Activated naive CD8-positive, alpha-beta T cell treated with anti-CD3 and anti-CD28 coated beads, Interleukin-2, amount 50 U/mL, for 24 hours (primary cell): ENCODE data around the gene SLC25A36.
"Not testable (repeated sequence)": the region's sequence is repeated elsewhere in the genome, so short reads cannot be mapped to it uniquely, and the experiment has no call there.

Experiments used
- ATAC-seq: fragments of 150-1000 bp; cut with Tn5 transposase; one replicate; pipeline ENCODE4 v1.10.0; 2021
- DNase-seq: peaks from one replicate; pipeline ENCODE4 v3.0.0; 2021
- H3K27ac Mint-ChIP-seq: one replicate; pipeline ENCODE4 v1.8.0; 2021; ENCODE audit warnings: mild to moderate bottlenecking, mixed read lengths
- H3K27me3 Mint-ChIP-seq: one replicate; pipeline ENCODE4 v1.8.0; 2021; ENCODE audit warnings: mixed read lengths
- H3K36me3 Mint-ChIP-seq: one replicate; pipeline ENCODE4 v1.8.0; 2021; ENCODE audit warnings: low read depth, mixed read lengths
- H3K4me1 Mint-ChIP-seq: one replicate; pipeline ENCODE4 v1.8.0; 2021; ENCODE audit warnings: mixed read lengths
- H3K4me3 Mint-ChIP-seq: one replicate; pipeline ENCODE4 v1.8.0; 2021; ENCODE audit warnings: mild to moderate bottlenecking, moderate library complexity, mixed read lengths
- H3K9me3 Mint-ChIP-seq: one replicate; pipeline ENCODE4 v1.8.0; 2021; ENCODE audit warnings: mixed read lengths

SLC25A36 gene

DNA sequence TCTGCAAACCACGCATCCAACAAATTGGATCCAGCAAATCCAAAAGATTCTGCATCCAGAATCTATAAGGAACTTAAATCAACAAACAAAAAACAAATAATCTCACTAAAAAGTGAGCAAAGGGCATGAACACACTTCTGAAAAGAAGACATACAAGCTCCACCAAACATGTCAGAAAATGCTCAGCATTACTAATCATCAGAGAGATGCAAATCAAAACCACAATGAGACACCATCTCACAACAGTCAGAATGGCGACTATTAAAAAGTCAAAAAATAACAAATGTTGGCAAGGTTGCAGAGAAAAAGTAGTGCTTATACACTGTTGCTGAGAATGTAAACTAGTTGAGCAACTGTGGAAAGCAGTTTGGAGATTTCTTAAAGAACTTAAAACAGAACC is 21.6 kb upstream of the SLC25A36 start:
- H3K27me3 Mint-ChIP-seq, result peaks cover 12% of the 10 kb centered on the region
- no peak for ATAC-seq
- H3K27ac Mint-ChIP-seq, result no peak overlapping the region
- no peak overlapping the region for H3K4me3 Mint-ChIP-seq
- no peaks in the 10 kb centered on the region for H3K36me3 Mint-ChIP-seq
- no peaks in the 10 kb centered on the region for H3K9me3 Mint-ChIP-seq
- no peak for DNase-seq
- H3K4me1 Mint-ChIP-seq, result no peaks in the 10 kb centered on the region

DNA sequence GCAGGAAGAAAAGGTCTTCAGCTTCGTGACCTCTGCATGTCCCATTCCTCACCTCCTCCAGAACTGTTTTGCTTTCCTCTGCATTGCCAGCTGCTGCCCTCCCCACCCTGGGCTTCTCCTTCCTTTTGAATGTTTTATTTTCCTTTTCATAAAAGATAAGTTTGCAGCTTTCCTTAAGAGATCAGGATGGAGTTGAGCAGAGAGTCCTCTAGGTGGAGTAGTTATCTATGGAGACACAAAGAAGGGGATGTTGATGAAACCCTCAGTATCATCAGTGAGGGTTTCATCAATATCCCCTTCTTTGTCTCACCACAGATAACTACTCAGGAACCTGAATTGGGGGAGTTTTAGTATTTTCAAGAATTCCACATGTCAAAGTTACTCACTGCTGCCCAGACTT is 19.0 kb upstream of the SLC25A36 start:
- ATAC-seq, result no peak
- Mint-ChIP-seq H3K4me1 (no peaks in the 10 kb centered on the region), H3K9me3 (no peaks in the 10 kb centered on the region), H3K27ac (no peak overlapping the region), H3K36me3 (no peaks in the 10 kb centered on the region), H3K4me3 (no peak overlapping the region), H3K27me3 (peaks cover 12% of the 10 kb centered on the region)
- DNase-seq, result no peak

DNA sequence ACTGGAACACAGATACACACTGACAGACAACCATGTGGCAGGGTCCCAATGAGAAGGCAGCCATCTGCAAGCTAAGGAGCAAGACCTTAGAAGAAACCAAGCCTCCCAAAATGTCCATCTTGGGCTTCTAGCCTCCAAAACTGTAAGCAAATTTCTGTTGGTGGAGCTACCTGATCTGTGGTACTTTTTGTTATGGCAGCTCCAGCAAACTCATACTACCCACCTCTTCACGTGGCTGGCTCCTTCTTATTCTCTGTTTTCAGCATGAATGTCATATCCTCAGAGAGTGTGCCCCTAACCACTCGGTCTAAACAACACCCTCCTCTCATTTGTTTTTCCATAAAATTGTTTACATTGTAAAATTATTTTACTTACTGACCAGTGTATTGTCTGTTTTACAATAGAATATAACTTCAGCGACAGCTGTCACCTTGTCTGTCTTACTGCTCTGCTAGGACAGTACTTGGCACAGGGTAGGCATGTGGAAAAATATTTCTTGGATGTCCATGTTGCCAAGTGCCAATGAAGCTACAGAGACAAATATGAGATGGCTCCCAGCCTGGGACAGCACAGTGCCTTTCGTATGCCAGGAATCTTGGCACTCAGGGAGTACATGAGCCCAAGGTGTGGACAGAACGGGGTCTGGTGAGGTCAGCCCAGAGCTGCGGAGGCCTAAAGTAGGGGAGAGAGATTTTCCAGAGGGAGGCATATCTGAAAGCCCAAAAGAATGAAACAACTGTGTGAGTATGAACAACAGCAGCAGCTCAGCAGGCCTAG is 17.4 kb upstream of the SLC25A36 start:
- DNase-seq, result no peak
- H3K27ac Mint-ChIP-seq, result no peak overlapping the region
- no peak overlapping the region for H3K4me3 Mint-ChIP-seq
- no peaks in the 10 kb centered on the region for H3K36me3 Mint-ChIP-seq
- no peaks in the 10 kb centered on the region for H3K4me1 Mint-ChIP-seq
- ATAC-seq, result no peak
- peaks cover 6% of the 10 kb centered on the region for H3K27me3 Mint-ChIP-seq
- no peaks in the 10 kb centered on the region for H3K9me3 Mint-ChIP-seq

DNA sequence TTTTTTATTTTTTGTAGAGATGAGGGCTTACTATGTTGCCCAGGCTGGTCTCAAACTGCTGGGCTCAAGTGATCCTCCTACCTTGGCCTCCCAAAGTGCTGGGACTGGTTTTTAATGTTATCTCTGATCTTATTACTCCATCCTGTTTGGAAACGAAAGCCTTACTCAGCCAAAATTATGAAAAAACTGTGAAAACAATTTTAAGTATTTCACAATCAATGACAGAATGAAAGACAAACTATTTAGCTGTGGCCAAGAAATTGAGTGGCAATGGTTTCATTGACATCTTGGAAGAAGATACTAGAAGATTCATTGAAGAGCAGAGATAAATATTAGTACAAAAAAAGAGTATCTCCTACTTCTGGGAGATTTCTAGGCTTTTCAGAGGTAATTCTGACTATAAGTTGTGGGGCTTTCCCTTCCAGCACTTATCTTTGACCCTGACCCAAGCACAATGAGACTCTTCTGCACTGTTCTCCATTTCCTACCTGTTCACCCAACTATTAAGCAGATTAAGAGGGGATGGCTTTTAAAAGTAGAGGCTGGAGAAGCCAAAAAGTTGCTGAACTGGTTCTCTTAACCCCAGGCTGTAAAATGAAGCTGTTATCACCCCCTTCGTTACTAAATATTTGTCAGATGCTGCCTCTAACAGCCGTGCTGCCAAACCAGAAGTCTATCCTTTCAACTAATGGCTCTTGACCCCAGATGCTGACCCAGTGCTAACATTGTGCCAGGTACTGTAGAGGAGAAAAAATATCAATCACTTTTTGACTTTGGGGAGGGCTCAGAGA is 14.2 kb upstream of the SLC25A36 start:
- H3K9me3 Mint-ChIP-seq, result no peaks in the 10 kb centered on the region
- no peak overlapping the region for H3K27ac Mint-ChIP-seq
- H3K4me1 Mint-ChIP-seq, result no peaks in the 10 kb centered on the region
- no peaks in the 10 kb centered on the region for H3K36me3 Mint-ChIP-seq
- H3K27me3 Mint-ChIP-seq, result peaks cover 14% of the 10 kb centered on the region
- ATAC-seq (no peak), DNase-seq (no peak)
- no peak overlapping the region for H3K4me3 Mint-ChIP-seq

DNA sequence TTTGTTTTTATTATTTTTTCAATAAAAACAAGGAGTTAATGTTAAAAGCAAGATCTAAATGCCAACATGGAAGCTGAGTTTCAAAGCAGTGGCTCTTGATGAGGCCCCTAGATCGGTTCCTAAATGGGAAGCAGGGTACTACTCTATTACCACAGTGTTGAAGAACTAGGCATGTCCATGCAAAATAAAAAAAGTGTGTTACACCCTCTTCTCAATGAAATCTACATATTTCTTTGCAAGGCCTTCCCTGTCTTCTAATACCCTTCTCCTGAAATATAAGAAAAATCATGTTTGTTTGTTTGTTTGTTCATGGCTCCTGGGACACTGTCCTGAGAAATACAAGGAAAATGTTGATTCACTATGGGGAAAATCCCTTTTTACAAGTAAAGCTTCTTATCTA is 12.2 kb upstream of the SLC25A36 start:
- no peak for ATAC-seq
- peaks cover 14% of the 10 kb centered on the region for H3K27me3 Mint-ChIP-seq
- no peak overlapping the region for H3K4me3 Mint-ChIP-seq
- no peaks in the 10 kb centered on the region for H3K9me3 Mint-ChIP-seq
- H3K27ac Mint-ChIP-seq, result no peak overlapping the region
- no peaks in the 10 kb centered on the region for H3K4me1 Mint-ChIP-seq
- H3K36me3 Mint-ChIP-seq, result no peaks in the 10 kb centered on the region
- DNase-seq, result no peak

DNA sequence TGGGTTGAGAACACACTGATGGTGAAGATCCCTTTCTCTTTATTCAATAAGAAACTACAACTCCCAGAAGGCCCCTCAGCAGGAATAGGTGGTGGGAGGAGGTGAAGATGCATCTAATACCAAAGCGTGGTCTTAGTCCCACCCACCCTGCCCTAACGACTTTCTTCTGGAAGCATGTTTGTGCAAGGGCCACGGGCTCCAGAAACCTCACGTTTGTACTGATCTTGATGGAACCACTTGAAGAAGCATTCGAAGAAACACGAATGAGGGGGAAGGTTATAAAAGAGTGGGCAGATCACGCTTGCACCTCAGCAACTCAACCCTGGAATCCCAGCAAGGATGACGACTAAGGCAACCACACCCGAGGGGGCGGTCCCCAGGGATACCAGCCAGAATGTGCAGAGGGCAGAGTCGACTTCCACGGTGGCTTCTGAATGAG is 10.6 kb upstream of the SLC25A36 start:
- no peak for DNase-seq
- Mint-ChIP-seq H3K4me3 (no peak overlapping the region), H3K27me3 (peaks cover 14% of the 10 kb centered on the region), H3K36me3 (no peaks in the 10 kb centered on the region), H3K27ac (no peak overlapping the region), H3K4me1 (no peaks in the 10 kb centered on the region), H3K9me3 (no peaks in the 10 kb centered on the region)
- no peak for ATAC-seq

DNA sequence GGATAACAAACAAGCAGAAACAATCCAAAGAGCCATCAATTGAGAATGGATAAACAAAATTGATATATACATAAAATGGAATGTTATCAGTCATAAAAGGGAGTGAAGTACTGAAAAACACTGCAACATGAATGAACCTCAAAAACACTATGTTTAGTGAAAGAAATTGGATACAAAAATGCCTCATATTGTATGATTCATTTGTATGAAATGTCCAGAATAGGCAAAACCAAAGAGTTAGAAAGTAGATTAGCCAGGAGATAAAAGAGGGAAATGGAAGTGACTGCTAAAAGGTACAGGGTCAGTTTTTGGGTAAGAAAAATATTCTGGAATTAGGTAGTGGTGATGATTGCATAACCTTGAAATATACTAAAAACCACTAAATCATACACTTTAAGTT is 9.8 kb upstream of the SLC25A36 start:
- Mint-ChIP-seq H3K4me3 (no peak overlapping the region), H3K27me3 (peaks cover 14% of the 10 kb centered on the region), H3K9me3 (no peaks in the 10 kb centered on the region), H3K27ac (no peak overlapping the region), H3K4me1 (no peaks in the 10 kb centered on the region), H3K36me3 (no peaks in the 10 kb centered on the region)
- ATAC-seq (no peak), DNase-seq (no peak)

DNA sequence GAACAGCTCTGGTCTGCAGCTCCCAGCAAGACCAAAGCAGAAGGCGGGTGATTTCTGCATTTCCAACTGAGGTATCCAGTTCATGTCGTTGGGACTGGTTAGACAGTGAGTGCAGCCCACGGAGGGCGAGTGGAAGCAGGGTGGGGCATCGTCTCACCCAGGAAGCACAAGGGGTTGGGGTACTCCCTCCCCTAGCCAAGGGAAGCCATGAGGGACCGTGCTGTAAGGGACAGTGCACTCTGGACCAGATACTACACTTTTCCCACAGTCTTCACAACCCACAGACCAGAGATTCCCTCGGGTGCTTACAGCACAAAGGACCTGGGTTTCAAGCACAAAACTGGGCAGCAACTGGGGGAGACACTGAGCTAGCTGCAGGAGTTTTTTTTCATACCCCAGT is 8.5 kb upstream of the SLC25A36 start:
- H3K27me3 Mint-ChIP-seq, result peaks cover 14% of the 10 kb centered on the region
- DNase-seq (no peak), ATAC-seq (no peak)
- H3K4me1 Mint-ChIP-seq, result no peaks in the 10 kb centered on the region
- no peak overlapping the region for H3K4me3 Mint-ChIP-seq
- no peaks in the 10 kb centered on the region for H3K9me3 Mint-ChIP-seq
- no peaks in the 10 kb centered on the region for H3K36me3 Mint-ChIP-seq
- H3K27ac Mint-ChIP-seq, result no peak overlapping the region

DNA sequence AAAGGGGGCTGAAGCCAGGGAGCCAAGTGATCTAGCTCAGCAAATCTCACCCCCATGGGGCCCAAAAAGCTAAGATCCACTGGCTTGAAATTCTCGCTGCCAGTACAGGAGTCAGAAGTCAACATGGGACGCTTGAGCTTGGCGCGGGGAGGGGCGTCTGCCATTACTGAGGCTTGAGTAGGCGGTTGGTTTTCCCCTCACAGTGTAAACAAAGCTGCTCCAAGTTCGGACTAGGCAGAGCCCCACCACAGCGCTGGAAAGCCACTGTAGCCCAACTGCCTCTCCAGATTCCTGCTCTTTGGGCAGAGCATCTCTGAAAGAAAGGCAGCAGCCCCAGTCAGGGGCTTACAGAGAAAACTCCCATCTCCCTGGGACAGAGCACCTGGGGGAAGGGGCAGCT is 8.1 kb upstream of the SLC25A36 start:
- DNase-seq (no peak), ATAC-seq (no peak)
- Mint-ChIP-seq H3K4me1 (no peaks in the 10 kb centered on the region), H3K27me3 (peaks cover 14% of the 10 kb centered on the region), H3K4me3 (no peak overlapping the region), H3K36me3 (no peaks in the 10 kb centered on the region), H3K27ac (no peak overlapping the region), H3K9me3 (no peaks in the 10 kb centered on the region)

DNA sequence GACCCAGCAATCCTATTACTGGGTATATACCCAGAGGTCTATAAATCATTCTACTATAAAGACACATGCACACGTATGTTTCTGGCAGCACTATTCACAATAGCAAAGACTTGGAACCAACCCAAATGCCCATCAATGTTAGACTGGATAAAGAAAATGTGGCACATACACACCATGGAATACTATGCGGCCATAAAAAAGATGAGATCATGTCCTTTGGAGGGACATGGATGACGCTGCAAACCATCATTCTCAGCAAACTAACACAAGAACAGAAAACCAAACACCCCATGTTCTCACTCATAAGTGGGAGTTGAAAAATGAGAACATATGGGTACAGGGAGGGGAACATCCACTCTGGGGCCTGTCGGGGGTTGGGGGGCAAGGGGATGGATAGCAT is 2.3 kb upstream of the SLC25A36 start:
- peaks cover 27% of the 10 kb centered on the region for H3K4me1 Mint-ChIP-seq
- not testable (repeated sequence) for ATAC-seq, H3K27ac Mint-ChIP-seq, H3K36me3 Mint-ChIP-seq, H3K4me3 Mint-ChIP-seq, H3K27me3 Mint-ChIP-seq, DNase-seq, H3K9me3 Mint-ChIP-seq

DNA sequence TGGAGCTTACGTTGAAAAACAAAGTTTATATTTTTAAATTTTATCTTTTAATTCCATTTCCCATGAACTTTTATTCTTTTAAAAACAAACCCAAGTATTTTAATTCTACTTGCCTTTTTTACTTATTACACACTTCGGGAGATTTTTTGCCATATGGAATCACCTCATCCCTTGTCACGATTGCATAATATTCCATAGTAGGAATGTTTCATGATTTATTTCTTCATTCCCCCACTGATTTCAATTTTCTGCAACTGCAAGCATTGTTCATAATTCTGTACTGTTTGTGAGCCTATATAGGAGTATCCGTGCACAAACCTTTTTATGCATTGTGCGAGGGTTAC is 574 bp upstream of the SLC25A36 start:
- Mint-ChIP-seq H3K4me1 (peaks cover 39% of the 10 kb centered on the region), H3K36me3 (peaks cover 4% of the 10 kb centered on the region), H3K27ac (peak overlapping the region; percentile 82), H3K27me3 (no peaks in the 10 kb centered on the region), H3K9me3 (peaks cover 4% of the 10 kb centered on the region), H3K4me3 (peak overlapping the region; percentile 88)
- DNase-seq (no peak), ATAC-seq (no peak)

DNA sequence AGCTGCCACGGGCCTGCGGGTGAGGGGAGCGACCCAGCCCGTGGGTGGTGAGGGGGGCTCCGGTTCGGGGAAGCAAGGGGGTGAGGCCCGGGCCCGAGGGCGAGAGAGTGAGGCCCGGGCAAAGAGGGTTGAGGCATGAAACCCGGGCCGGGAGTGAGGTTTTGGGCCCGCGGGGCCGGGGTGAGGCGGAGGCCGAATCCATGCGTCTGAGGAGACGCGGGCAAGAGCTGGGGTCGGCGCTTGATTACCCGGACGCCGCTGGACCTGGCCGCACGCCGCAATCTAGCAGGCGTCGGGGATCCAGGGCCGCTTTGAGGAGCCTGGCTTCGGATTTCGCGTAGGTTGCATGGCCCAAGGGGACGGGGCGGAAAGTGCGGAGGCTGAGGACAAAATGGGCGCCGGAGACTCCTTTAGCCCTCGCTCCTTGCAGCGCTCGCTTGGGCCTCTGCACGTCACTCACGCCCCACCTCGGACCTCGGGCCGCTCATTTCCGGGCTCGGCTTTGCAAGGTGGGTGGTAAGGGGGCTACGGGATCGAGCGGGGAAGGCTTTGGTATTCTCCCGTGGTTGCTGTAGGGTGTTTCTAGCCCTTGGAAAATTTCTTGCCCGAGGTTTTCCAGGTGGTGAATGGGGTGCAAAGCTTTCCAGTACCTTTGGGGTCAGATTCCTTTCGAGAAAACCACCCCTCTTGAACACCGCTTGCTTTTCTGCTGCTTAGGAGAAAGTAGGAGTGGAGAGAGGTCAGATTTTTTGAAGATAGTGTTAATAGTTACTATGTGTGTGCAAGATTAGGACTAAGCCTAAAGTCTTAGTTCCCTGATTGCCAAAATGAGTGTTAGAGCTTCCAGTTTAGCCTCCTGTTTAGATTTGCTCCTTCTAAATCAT is 827 bp downstream of the SLC25A36 start:
- H3K9me3 Mint-ChIP-seq, result peaks cover 4% of the 10 kb centered on the region
- H3K36me3 Mint-ChIP-seq, result peaks cover 14% of the 10 kb centered on the region
- H3K4me1 Mint-ChIP-seq, result peaks cover 50% of the 10 kb centered on the region
- H3K27ac Mint-ChIP-seq, result peak overlapping the region; percentile 82
- H3K27me3 Mint-ChIP-seq, result no peaks in the 10 kb centered on the region
- ATAC-seq (peak; percentile 13), DNase-seq (peak; percentile 54)
- H3K4me3 Mint-ChIP-seq, result peak overlapping the region; percentile 88

DNA sequence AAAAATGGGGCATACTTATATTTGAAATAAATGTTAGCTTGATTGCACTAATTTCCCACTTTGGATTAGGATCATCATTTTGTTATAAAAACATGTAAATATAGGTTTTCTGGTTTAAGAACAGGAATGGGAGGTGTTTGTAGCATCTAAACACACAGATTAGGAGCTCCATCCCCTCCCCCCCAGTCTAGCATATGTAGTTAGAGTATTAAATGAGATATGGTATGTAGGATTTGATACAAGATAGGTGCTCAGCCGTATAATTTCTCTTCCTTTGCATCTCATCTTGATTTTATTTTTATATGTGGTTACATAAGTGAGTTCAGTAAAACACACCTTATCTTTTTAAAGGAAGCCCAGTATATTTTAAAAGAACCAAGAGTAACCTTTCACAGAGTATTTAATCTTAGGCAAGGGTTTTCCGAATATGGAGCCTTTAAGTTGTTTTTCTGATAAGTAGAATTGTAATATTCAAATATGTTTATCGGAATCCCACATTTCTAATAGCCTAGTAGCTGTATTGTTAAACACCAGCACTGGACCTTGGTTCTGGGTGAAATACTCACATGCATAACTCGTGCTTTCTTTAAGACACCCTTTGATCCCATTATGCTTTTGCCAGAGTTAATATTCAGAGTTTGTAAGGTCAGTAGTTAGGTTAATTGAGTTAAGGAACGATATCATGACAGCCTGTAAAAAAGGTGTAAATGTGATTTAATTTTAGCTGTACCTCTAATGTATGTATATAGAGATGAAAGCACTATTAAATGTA is 2.3 kb downstream of the SLC25A36 start:
- peaks cover 56% of the 10 kb centered on the region for H3K4me1 Mint-ChIP-seq
- H3K4me3 Mint-ChIP-seq, result peak overlapping the region; percentile 88
- H3K9me3 Mint-ChIP-seq, result peaks cover 4% of the 10 kb centered on the region
- H3K27me3 Mint-ChIP-seq, result no peaks in the 10 kb centered on the region
- DNase-seq (no peak), ATAC-seq (no peak)
- H3K36me3 Mint-ChIP-seq, result peaks cover 16% of the 10 kb centered on the region
- H3K27ac Mint-ChIP-seq, result no peak overlapping the region
